Epithelial cell of prostate (primary cell): ENCODE results near the gene PTOV1.

Experiments
- DNase-seq: peaks from one replicate; pipeline ENCODE4 v3.0.0-alpha.2; 2011; ENCODE audit warnings: low read depth, low spot score
- H3K27ac ChIP-seq: fragments of 450-650 bp; 2 replicates; pipeline ENCODE4 v1.5.1; 2017; ENCODE audit warnings: mild to moderate bottlenecking

PTOV1 gene

DNA sequence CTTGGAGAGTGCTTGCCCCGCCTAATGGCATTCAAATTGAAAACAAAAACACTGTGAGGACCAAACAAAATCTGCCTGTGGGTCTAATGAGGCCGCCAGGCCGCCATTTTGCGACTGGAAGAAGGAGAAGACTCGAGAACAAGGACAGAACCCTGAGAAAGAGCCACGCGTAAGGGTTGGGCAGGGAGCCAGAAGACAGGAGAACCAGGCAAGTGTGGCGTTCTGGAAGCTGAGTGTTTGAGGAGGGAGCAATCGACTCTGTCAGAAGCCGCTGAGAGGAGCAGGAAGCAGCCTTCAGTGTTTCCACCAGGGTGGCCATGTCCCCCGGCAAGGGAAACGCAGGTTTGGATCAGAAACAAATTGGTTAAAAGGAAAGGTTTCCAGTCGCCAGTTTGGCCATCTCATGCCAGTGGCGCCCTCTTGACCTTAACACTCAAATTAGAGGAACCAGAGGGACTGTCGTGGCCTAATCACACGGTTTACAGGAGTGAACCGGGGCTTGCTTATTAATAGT lies 10.2 kb upstream of the PTOV1 start:
- no peak for DNase-seq
- H3K27ac ChIP-seq = no peak overlapping the region

- no peak for DNase-seq
- H3K27ac ChIP-seq = no peak overlapping the region
These were observed 7.7 kb upstream of the PTOV1 start for GRCh38 chr19:49843265-49843664.

- no peak for DNase-seq
- H3K27ac ChIP-seq = no peak overlapping the region
These were observed 6.5 kb upstream of the PTOV1 start for GRCh38 chr19:49844138-49845095.

DNA sequence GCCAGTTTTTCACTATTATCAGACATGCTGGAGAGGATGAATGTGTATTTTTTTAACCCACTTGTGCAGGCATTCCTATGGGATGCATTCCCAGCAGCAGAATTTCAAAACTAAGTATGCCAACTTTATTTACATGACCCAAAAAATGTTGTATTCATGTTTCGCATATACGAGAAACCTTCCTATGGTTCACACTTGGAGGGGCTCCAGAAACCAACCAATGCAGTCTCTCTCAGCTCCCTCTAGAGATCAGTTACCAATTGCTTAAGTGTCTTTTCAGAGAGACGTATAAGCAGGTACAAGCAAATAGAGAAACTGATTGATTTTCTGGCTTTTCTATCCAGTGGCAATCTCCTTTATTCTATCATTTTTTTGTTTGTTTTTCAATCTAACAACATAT lies 5.5 kb upstream of the PTOV1 start:
- no peak overlapping the region for H3K27ac ChIP-seq
- DNase-seq = no peak

- no peak for DNase-seq
- no peak overlapping the region for H3K27ac ChIP-seq
These were observed 4.6 kb upstream of the PTOV1 start for GRCh38 chr19:49846408-49846807.

GRCh38 chr19:49847731-49848696 lies 2.9 kb upstream of the PTOV1 start:
- DNase-seq = peak; percentile 44
- H3K27ac ChIP-seq = no peak overlapping the region

DNA sequence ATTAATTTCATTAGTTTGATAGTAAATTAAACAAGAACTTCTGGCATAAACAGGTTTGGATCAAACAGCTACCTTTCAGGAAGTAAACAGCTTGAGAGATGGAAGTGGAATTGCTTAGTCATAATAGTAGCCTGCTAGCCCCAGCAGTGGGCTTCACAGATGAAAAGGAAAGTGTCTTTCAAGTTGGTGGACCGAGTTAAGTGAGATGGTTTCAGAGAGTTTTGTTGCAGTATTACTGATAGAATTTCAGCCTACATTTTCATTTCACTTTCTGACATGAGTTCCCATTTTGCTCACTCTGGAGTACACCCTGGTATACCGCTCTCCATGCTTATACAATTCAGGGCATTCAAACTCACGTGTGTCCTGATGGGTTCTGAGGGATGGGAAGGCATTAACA lies 2.0 kb upstream of the PTOV1 start:
- H3K27ac ChIP-seq = no peak overlapping the region
- no peak for DNase-seq

GRCh38 chr19:49849433-49850220 lies 1.3 kb upstream of the PTOV1 start:
- no peak overlapping the region for H3K27ac ChIP-seq
- DNase-seq = no peak

- H3K27ac ChIP-seq = peak overlapping the region; percentile 89
- no peak for DNase-seq
These were observed 805 bp upstream of the PTOV1 start for GRCh38 chr19:49850221-49850486.

DNA sequence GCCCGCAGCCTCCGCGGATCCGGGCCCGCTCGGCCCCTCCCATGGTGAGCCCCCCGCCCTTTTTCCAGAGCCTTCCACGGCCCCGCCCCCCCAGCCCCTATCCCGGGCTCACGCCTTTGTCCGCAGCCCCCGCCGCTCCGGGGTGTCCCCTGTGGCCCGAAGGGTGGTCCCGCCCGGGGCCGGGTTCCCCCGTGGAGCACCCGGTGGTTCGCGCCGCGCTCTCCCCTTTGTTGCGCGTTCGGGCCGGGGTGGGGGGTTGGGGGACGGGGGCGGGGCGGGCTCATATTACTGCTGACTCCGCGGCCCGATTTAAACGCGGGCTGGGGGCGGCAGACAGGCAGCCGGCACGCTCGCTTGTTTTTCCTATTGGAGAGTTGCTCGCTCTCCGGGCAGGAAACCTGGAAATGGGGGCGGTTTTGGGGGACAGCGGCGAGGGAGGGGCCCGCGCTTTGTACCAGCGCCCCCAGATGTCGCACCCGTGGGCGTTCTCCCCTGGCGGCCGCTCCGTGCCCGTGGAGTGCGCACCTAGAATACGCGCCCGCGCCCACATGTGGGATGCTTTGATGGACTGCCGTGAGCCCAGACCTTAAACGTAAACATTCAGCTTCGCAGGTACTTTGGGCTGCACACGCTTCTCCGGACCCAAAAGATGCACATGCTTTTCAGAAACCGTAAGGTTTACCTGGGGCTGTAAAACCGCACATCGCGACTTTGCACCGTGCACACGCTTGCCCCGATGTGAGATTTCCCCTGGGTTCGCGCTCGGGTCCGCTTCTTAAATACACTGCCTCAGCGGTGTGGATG lies 699 bp downstream of the PTOV1 start:
- H3K27ac ChIP-seq = peak overlapping the region; percentile 89
- no peak for DNase-seq

- no peak for DNase-seq
- no peak overlapping the region for H3K27ac ChIP-seq
These were observed 1.7 kb downstream of the PTOV1 start for GRCh38 chr19:49852631-49853126.

GRCh38 chr19:49853852-49854377 lies 3.0 kb downstream of the PTOV1 start:
- H3K27ac ChIP-seq = no peak overlapping the region
- no peak for DNase-seq

DNA sequence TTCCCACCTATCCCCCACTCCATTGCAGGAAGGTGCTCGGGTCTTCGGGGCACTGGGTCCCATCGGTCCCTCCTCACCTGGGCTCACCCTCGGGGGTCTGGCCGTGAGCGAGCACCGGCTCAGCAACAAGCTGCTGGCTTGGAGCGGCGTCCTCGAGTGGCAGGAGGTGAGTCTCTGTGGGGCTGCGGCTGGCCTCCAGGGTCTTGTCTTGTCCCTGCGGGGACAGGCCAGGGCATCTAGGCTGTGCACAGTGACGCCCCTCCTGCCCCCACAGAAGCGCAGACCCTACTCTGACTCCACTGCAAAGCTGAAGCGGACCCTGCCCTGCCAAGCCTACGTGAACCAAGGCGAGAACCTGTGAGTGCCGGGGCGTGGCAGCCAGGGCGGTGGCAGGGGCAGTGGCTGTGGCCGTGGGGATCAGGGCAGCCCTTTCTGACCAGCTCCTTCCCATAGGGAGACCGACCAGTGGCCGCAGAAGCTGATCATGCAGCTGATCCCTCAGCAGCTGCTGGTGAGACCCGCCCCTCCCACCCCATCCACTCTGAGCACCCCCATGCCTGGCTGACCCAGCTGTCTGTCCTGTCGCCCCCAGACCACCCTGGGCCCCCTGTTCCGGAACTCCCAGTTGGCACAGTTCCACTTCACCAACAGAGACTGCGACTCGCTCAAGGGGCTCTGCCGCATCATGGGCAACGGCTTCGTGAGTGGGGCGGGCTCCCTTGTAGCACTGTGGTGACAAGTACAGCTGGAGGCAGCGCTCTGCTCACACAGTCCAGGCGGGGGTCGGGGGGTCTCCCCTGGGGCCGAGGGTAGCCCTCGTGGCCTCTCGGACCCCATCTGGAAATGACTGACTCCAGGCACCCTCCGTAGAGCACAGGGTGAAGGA lies 3.7 kb downstream of the PTOV1 start:
- no peak for DNase-seq
- H3K27ac ChIP-seq = no peak overlapping the region

- DNase-seq = no peak
- H3K27ac ChIP-seq = no peak overlapping the region
These were observed 4.3 kb downstream of the PTOV1 start for GRCh38 chr19:49855277-49855675.

DNA sequence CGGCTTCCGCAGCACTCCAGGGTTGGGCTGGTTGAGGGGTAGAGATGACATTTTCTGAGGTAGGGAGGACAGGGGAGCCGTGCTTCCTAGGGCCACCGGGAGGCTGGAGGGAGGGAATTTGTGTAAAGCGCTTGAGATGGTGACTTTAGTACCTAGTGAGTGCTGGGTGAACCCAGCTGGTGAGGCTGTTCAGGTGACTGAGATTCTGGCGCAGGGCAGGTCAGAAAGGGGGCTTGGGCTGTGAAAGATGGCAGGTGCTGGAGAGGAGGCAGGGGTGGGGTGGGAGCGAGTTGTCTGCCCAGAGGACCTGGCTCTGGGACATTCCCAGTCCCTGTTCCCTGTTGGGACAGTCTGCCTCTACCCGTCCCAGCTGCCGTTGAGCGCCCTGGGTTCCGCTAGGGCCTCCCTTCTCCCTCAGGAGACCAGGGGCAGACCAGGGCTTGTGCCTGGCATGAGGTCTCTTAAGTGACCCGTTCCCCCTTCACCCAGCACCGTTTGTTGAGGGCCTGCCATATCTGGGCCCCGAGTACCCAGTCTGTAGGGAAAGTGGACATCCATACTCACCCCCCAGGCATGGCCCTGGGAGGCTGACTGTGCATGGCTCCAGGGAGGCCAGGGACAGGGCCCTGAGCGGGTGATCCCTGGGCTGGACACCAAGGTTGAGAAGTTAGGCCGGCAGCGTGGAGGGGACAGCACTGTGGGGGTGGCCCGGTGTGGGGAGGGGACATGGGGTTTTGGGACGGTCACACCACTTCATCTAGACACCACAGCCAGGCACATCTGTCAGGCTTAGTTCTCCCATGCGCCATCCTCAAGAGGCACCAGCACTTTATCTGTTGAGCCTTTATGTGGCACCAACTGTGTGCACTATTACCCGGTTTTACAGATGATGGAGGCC lies 5.0 kb downstream of the PTOV1 start:
- H3K27ac ChIP-seq = no peak overlapping the region
- DNase-seq = no peak

GRCh38 chr19:49856574-49857021 lies 5.6 kb downstream of the PTOV1 start:
- H3K27ac ChIP-seq = no peak overlapping the region

More at GRCh38 chr19:49856574-49857021, 5.6 kb downstream of the PTOV1 start:
- no peak for DNase-seq
